Gastroesophageal sphincter (tissue), 3 donors: ENCODE measurements around the gene ESYT3.
"Not testable (repeated sequence)": the region's sequence is repeated elsewhere in the genome, so short reads cannot be mapped to it uniquely, and the experiment has no call there.

ENCODE experiments used
- CTCF ChIP-seq, 4 experiments: fragments of 200-600 bp in 2 of 4; fragments of 450-650 bp in 2 of 4; sonication (generic) in 1 of 4; IDR thresholded peaks; one replicate each; pipeline ENCODE4 v1.5.1; 2017 to 2019; ENCODE audit warnings: antibody characterized with exemption in 4 of 4, mild to moderate bottlenecking in 2 of 4, moderate library complexity in 2 of 4
- EP300 ChIP-seq: sonication (generic); formaldehyde crosslinking; IDR thresholded peaks from one replicate; pipeline ENCODE4 v1.6.1; 2017; ENCODE audit warnings: antibody characterized with exemption, mild to moderate bottlenecking
- POLR2A ChIP-seq, 2 donors: fragments of 450-650 bp; IDR thresholded peaks; one replicate each; pipeline ENCODE4 v1.6.1; 2017; ENCODE audit warnings: antibody characterized with exemption in 2 of 2, mild to moderate bottlenecking in 2 of 2, moderate library complexity in 1 of 2
- POLR2AphosphoS5 ChIP-seq: sonication (generic); formaldehyde crosslinking; IDR thresholded peaks from one replicate; pipeline ENCODE4 v1.6.1; 2017; ENCODE audit warnings: antibody characterized with exemption

GRCh38 chr3:138521445-138521844, 87.0 kb downstream of the ESYT3 start:
- TF ChIP-seq CTCF (IDR thresholded peaks at IDR 0.05); EP300; POLR2A (IDR thresholded peaks at IDR 0.05); POLR2AphosphoS5: not testable (repeated sequence)
